Keratinocyte (primary cell): ENCODE measurements around the gene PGAM2.

ENCODE experiments used
- EZH2 ChIP-seq: IDR thresholded peaks from one replicate; pipeline ENCODE4 v1.6.1; 2012; ENCODE audit warnings: inconsistent platforms, mild to moderate bottlenecking, low read length, moderate library complexity
- TF ChIP-seq, protein P1 (sequence below), 3 experiments: IDR thresholded peaks in 1 of 3; conservative IDR thresholded peaks in 1 of 3; optimal IDR thresholded peaks in 1 of 3; 2 replicates in 2 of 3; 3 replicates in 1 of 3; pipeline versions ENCODE3 to v1.5.1; 2011; ENCODE audit warnings: low read length in 3 of 3, mild to moderate bottlenecking in 3 of 3, moderate library complexity in 2 of 3, control low read depth in 1 of 3, inconsistent platforms in 1 of 3; ENCODE audit not compliant: insufficient read depth in 2 of 3; ENCODE audit errors: extremely low read depth in 1 of 3

DNA sequence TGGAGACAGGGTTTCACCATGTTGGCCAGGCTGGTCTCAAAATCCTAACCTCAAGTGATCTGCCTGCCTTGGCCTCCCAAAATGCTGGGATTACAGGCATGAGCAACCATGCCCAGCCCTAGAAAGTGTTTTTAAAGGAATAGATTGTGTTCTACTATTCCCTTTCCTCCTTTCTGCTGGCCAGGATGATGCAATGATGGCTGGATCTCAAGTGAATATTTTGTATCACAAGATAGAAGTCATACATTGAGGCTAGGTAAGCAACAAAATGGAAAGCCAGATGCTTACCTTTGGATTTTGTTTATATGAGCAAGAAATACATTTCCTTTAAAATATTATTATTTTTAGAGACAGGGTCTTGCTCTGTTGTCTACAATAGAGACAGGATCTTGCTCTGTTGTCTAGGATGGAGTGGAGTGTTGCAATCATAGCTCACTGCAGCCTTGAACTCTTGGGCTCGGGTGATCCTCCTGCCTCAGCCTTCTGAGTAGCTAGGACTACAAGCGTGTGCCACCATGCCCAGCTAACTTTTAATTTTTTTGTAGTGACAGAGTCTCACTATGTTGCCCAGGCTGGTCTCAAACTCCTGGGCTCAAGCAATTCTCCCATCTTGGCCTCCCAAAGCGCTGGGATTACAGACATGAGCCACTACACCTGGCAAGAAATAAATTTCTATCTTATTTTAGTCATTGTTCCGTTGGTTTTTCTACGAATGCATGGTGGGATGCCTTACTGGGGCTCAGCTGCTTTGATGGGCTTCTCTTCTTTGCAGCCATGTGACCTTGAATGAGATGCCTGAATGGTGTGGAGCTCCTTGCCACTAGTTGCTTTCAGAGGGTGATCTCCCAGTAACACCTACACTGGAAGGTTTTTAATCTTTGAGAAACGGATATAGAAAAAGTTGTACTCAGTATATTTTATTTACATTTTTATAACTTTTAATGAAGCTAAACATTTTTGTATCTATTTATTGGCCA, 33.0 kb upstream of the PGAM2 start:
- TF ChIP-seq, protein P1, sequence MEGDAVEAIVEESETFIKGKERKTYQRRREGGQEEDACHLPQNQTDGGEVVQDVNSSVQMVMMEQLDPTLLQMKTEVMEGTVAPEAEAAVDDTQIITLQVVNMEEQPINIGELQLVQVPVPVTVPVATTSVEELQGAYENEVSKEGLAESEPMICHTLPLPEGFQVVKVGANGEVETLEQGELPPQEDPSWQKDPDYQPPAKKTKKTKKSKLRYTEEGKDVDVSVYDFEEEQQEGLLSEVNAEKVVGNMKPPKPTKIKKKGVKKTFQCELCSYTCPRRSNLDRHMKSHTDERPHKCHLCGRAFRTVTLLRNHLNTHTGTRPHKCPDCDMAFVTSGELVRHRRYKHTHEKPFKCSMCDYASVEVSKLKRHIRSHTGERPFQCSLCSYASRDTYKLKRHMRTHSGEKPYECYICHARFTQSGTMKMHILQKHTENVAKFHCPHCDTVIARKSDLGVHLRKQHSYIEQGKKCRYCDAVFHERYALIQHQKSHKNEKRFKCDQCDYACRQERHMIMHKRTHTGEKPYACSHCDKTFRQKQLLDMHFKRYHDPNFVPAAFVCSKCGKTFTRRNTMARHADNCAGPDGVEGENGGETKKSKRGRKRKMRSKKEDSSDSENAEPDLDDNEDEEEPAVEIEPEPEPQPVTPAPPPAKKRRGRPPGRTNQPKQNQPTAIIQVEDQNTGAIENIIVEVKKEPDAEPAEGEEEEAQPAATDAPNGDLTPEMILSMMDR (optimal IDR thresholded peaks at IDR 0.05 in 1 of 3, IDR thresholded peaks at IDR 0.05 in 1 of 3, conservative IDR thresholded peaks at IDR 0.05 in 1 of 3; ENCODE audit: extremely low read depth in 1 of 3, insufficient read depth in 2 of 3, low read length in 3 of 3), result no peak
- no peak for TF ChIP-seq EZH2
